CD14-positive monocyte (primary cell): Measurements from ENCODE around the gene ADAMTS9. TPM values are rescaled to one million over a fixed set of nuclear protein-coding genes. Genes with fewer than 3 reads are reported as not detected.

ENCODE experiments used
- DNase-seq, 3 donors: peaks; one replicate each; pipeline ENCODE4 v3.0.0-alpha.2; 2011 to 2022
- H2AFZ ChIP-seq: 2 replicates; pipeline ENCODE4 v1.6.0; 2012; ENCODE audit warnings: mild to moderate bottlenecking, low read depth, low read length, inconsistent platforms; ENCODE audit not compliant: insufficient read depth, poor library complexity, severe bottlenecking
- H3K27ac ChIP-seq, 2 donors: 1 replicate in 1 of 2; 2 replicates in 1 of 2; pipeline ENCODE4 v1.5.1; 2012 to 2013; ENCODE audit warnings: low read length in 2 of 2, control low read depth in 1 of 2, inconsistent platforms in 1 of 2, low read depth in 1 of 2, mild to moderate bottlenecking in 1 of 2
- H3K27me3 ChIP-seq, 2 donors: one replicate each; pipeline versions ENCODE4 v1.6.0 to v1.6.1; 2011 to 2013; ENCODE audit warnings: low read length in 2 of 2; ENCODE audit not compliant: control insufficient read depth in 2 of 2, insufficient read depth in 2 of 2
- H3K36me3 ChIP-seq, 2 donors: replicated peaks in 1 of 2; 1 replicate in 1 of 2; 2 replicates in 1 of 2; pipeline versions ENCODE4 v1.5.1 to v1.6.1; 2012 to 2013; ENCODE audit warnings: low read length in 2 of 2, control low read depth in 1 of 2, inconsistent platforms in 1 of 2, mild to moderate bottlenecking in 1 of 2; ENCODE audit not compliant: insufficient read depth in 2 of 2, control insufficient read depth in 1 of 2
- H3K4me1 ChIP-seq, 2 donors: 1 replicate in 1 of 2; 2 replicates in 1 of 2; pipeline versions ENCODE4 v1.5.1 to v1.6.1; 2012 to 2013; ENCODE audit warnings: low read length in 2 of 2, control low read depth in 1 of 2, inconsistent platforms in 1 of 2, mild to moderate bottlenecking in 1 of 2, moderate library complexity in 1 of 2; ENCODE audit not compliant: insufficient read depth in 2 of 2, control insufficient read depth in 1 of 2
- H3K4me2 ChIP-seq: replicated peaks from 2 replicates; pipeline ENCODE3; 2012; ENCODE audit warnings: low read length, moderate library complexity, mild to moderate bottlenecking; ENCODE audit not compliant: poor library complexity, severe bottlenecking; ENCODE audit errors: extremely low read depth
- H3K4me3 ChIP-seq, 3 experiments: fragments of 200-600 bp in 1 of 3; sonication (generic) in 1 of 3; replicated peaks in 1 of 3; 1 replicate in 2 of 3; 2 replicates in 1 of 3; pipeline ENCODE4 v1.5.1; 2011 to 2013; ENCODE audit warnings: low read length in 3 of 3, mild to moderate bottlenecking in 3 of 3, control low read depth in 2 of 3, low read depth in 2 of 3, inconsistent platforms in 1 of 3, moderate library complexity in 1 of 3
- H3K79me2 ChIP-seq: 2 replicates; pipeline ENCODE4 v1.6.0; 2012; ENCODE audit warnings: mild to moderate bottlenecking, control low read depth, inconsistent platforms, low read length, moderate library complexity; ENCODE audit not compliant: insufficient read depth
- H3K9ac ChIP-seq: 2 replicates; pipeline ENCODE4 v1.6.0; 2017; ENCODE audit warnings: low read length, mild to moderate bottlenecking; ENCODE audit not compliant: insufficient read depth, poor library complexity, severe bottlenecking
- H3K9me3 ChIP-seq, 2 donors: replicated peaks in 1 of 2; 1 replicate in 1 of 2; 2 replicates in 1 of 2; pipeline versions ENCODE4 v1.5.1 to v1.6.1; 2012 to 2013; ENCODE audit warnings: low read length in 2 of 2, control low read depth in 1 of 2; ENCODE audit not compliant: control insufficient read depth in 1 of 2, insufficient read depth in 1 of 2
- H4K20me1 ChIP-seq: 2 replicates; pipeline ENCODE4 v1.6.0; 2012; ENCODE audit warnings: mild to moderate bottlenecking, low read length, control low read depth, moderate library complexity; ENCODE audit not compliant: insufficient read depth
- H3K27ac Mint-ChIP-seq, 7 donors: one replicate each; pipeline ENCODE4 v1.8.0; 2020; ENCODE audit warnings: mild to moderate bottlenecking in 7 of 7, mixed read lengths in 7 of 7, moderate library complexity in 6 of 7, inconsistent platforms in 2 of 7
- H3K27me3 Mint-ChIP-seq, 3 donors: one replicate each; pipeline ENCODE4 v1.8.0; 2021 to 2022; ENCODE audit warnings: low read depth in 3 of 3, mild to moderate bottlenecking in 3 of 3, mixed read lengths in 3 of 3, moderate library complexity in 3 of 3, inconsistent platforms in 1 of 3
- H3K36me3 Mint-ChIP-seq, 2 donors: one replicate each; pipeline ENCODE4 v1.8.0; 2020; ENCODE audit warnings: mixed read lengths in 2 of 2, inconsistent platforms in 1 of 2, mild to moderate bottlenecking in 1 of 2
- H3K4me1 Mint-ChIP-seq: one replicate; pipeline ENCODE4 v1.8.0; 2020; ENCODE audit warnings: mild to moderate bottlenecking, mixed read lengths
- H3K4me3 Mint-ChIP-seq, 2 donors: one replicate each; pipeline ENCODE4 v1.8.0; 2020; ENCODE audit warnings: mild to moderate bottlenecking in 2 of 2, mixed read lengths in 2 of 2, moderate library complexity in 1 of 2
- H3K9me3 Mint-ChIP-seq, 7 donors: one replicate each; pipeline ENCODE4 v1.8.0; 2020 to 2022; ENCODE audit warnings: mixed read lengths in 7 of 7, mild to moderate bottlenecking in 6 of 7, moderate library complexity in 6 of 7, inconsistent platforms in 2 of 7
- WGBS: methylation state at CpG from one replicate; pipeline ENCODE4 v1.1.5; 2013; ENCODE audit warnings: missing lambda C conversion rate; ENCODE audit not compliant: insufficient coverage; 5-methylcytosine and 5-hydroxymethylcytosine counted together
- intact Hi-C, 2 donors: fragments of 100-400 bp; cut with micrococcal nuclease; formaldehyde crosslinking; loops; one replicate each; pipeline versions ENCODE4 v1.15.0 to v1.15.1; 2023
- polyA plus RNA-seq, 3 donors: library from polyadenylated mRNA; depleted of rRNA in 1 of 3; unstranded in 2 of 3; stranded (reverse) in 1 of 3; fragments of 300-500 nt in 2 of 3; fragments of >200 nt in 1 of 3; fragmentation: Illumina TruSeq in 2 of 3; gene quantifications; 1 replicate in 2 of 3; 2 replicates in 1 of 3; pipeline ENCODE4 v1.2.3, GENCODE V29; 2012 to 2021
- TF ChIP-seq, protein P1 (sequence below): fragments of 200-600 bp; IDR thresholded peaks from one replicate; pipeline ENCODE4 v1.8.0; 2022; ENCODE audit warnings: antibody characterized with exemption, mild to moderate bottlenecking

ADAMTS9 gene
- polyA plus RNA-seq, 3 donors, result not detected

DNA sequence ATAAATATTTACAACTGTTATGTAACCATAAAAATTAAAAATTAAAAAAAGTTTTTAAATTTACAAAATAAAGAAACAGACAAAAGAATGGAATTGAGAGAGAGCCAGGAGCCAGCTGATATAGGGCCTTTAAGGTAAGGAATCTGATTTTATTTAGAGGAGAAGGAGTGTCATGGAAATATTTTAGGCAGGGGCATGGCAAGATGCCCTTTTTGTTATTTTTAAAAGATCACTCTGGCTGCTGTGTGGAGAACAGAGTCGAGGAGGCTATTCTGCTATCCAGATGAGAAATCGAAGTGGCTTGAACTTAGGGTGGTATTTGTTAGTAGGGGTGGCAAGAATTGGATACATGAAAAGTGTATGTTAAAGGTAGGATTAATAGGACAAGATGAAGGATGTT lies 9.1 kb upstream of the ADAMTS9 start:
- no peaks in the 10 kb centered on the region for H3K4me1 ChIP-seq
- no peak overlapping the region for H3K27ac Mint-ChIP-seq
- TF ChIP-seq, protein P1, sequence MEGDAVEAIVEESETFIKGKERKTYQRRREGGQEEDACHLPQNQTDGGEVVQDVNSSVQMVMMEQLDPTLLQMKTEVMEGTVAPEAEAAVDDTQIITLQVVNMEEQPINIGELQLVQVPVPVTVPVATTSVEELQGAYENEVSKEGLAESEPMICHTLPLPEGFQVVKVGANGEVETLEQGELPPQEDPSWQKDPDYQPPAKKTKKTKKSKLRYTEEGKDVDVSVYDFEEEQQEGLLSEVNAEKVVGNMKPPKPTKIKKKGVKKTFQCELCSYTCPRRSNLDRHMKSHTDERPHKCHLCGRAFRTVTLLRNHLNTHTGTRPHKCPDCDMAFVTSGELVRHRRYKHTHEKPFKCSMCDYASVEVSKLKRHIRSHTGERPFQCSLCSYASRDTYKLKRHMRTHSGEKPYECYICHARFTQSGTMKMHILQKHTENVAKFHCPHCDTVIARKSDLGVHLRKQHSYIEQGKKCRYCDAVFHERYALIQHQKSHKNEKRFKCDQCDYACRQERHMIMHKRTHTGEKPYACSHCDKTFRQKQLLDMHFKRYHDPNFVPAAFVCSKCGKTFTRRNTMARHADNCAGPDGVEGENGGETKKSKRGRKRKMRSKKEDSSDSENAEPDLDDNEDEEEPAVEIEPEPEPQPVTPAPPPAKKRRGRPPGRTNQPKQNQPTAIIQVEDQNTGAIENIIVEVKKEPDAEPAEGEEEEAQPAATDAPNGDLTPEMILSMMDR, result no peak
- no peaks in the 10 kb centered on the region for H3K36me3 Mint-ChIP-seq
- H2AFZ ChIP-seq, result no peak overlapping the region
- H3K9ac ChIP-seq, result no peak overlapping the region
- H3K27ac ChIP-seq, result no peak overlapping the region
- H3K36me3 ChIP-seq, result no peaks in the 10 kb centered on the region
- H3K4me3 ChIP-seq, result no peak overlapping the region
- no peaks in the 10 kb centered on the region for H3K27me3 Mint-ChIP-seq
- no peaks in the 10 kb centered on the region for H3K27me3 ChIP-seq
- H3K79me2 ChIP-seq, result no peaks in the 10 kb centered on the region
- intact Hi-C loops, result no loop called here
- DNase-seq, result no peak
- no peak overlapping the region for H3K4me3 Mint-ChIP-seq
- H3K4me1 Mint-ChIP-seq, result no peaks in the 10 kb centered on the region
- H3K9me3 ChIP-seq, result no peaks in the 10 kb centered on the region
- 88% methylated on average over 2 of the region's 2 CpGs for WGBS
- H3K9me3 Mint-ChIP-seq, result peaks cover 0 to 3% (median 1%) of the 10 kb centered on the region in 7 donors
- no peaks in the 10 kb centered on the region for H4K20me1 ChIP-seq
- H3K4me2 ChIP-seq, result no peak overlapping the region

DNA sequence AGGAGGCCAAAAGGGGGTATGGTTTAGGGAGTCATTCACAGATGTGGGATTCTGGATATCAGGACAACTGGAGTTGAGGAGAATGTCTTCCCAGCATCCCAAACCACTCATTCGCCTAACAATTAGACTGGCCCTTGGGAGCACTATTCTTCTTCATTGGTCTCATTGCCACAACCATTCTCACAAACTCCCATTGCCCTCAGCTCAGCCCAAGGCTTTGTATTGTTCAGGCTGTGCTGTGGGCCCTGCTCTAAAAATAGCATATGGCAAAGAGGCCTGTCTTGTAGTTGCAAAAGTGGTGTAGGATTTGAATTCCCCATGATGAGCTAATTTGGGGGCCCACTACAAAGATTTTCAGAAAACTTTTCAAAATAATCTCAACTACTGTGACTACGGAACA lies 6.3 kb upstream of the ADAMTS9 start:
- Histone ChIP-seq H3K27ac (no peak overlapping the region), H3K9me3 (no peaks in the 10 kb centered on the region), H3K79me2 (no peaks in the 10 kb centered on the region), H3K27me3 (peaks cover 1 to 10% of the 10 kb centered on the region in 2 donors), H3K4me1 (no peaks in the 10 kb centered on the region), H3K4me2 (no peak overlapping the region), H4K20me1 (no peaks in the 10 kb centered on the region), H3K36me3 (no peaks in the 10 kb centered on the region), H3K9ac (no peak overlapping the region), H2AFZ (no peak overlapping the region), H3K4me3 (no peak overlapping the region)
- TF ChIP-seq, protein P1, result no peak
- H3K9me3 Mint-ChIP-seq, result peaks cover 0 to 1% (median 0%) of the 10 kb centered on the region in 7 donors
- WGBS, result 83% methylated on average over 1 of the region's 2 CpGs
- H3K27me3 Mint-ChIP-seq, result peaks cover 0 to 12% (median 0%) of the 10 kb centered on the region in 3 donors
- H3K27ac Mint-ChIP-seq, result no peak overlapping the region
- no peaks in the 10 kb centered on the region for H3K4me1 Mint-ChIP-seq
- DNase-seq, result no peak
- intact Hi-C loops, result no loop called here
- no peak overlapping the region for H3K4me3 Mint-ChIP-seq
- H3K36me3 Mint-ChIP-seq, result no peaks in the 10 kb centered on the region
